GM18520 (cell line): ENCODE data around the gene STOML1.
"Not testable (repeated sequence)": the region's sequence is repeated elsewhere in the genome, so short reads cannot be mapped to it uniquely, and the experiment has no call there.

ENCODE experiments used
- ATAC-seq: cut with Tn5 transposase; IDR thresholded peaks from one replicate; pipeline ENCODE4 v1.9.1; 2021; ENCODE audit not compliant: unreplicated experiment

The STOML1 gene

GRCh38 chr15:73987681-73988444, 4.2 kb downstream of the STOML1 start:
- no peak for ATAC-seq

GRCh38 chr15:73987250-73987649, 4.8 kb downstream of the STOML1 start:
- no peak for ATAC-seq

- ATAC-seq = no peak
These were observed 5.4 kb downstream of the STOML1 start for GRCh38 chr15:73986776-73987056.

GRCh38 chr15:73986055-73986775, 5.9 kb downstream of the STOML1 start:
- no peak for ATAC-seq

GRCh38 chr15:73985101-73985873, 6.8 kb downstream of the STOML1 start:
- no peak for ATAC-seq

GRCh38 chr15:73984208-73984979, 7.7 kb downstream of the STOML1 start:
- no peak for ATAC-seq

GRCh38 chr15:73983773-73984172, 8.3 kb downstream of the STOML1 start:
- ATAC-seq = no peak

GRCh38 chr15:73983211-73983727, 8.8 kb downstream of the STOML1 start:
- no peak for ATAC-seq

GRCh38 chr15:73982222-73982962, 9.7 kb downstream of the STOML1 start:
- ATAC-seq = no peak

GRCh38 chr15:73981761-73982221, 10.3 kb downstream of the STOML1 start:
- no peak for ATAC-seq

- ATAC-seq = no peak
These were observed 12.5 kb downstream of the STOML1 start for GRCh38 chr15:73979636-73980035.

GRCh38 chr15:73978896-73979295, 13.2 kb downstream of the STOML1 start:
- no peak for ATAC-seq

- ATAC-seq = not testable (repeated sequence)
These were observed 16.5 kb downstream of the STOML1 start for GRCh38 chr15:73975440-73976125.

- ATAC-seq = not testable (repeated sequence)
These were observed 18.4 kb downstream of the STOML1 start for GRCh38 chr15:73973683-73974200.

GRCh38 chr15:73972984-73973682, 19.0 kb downstream of the STOML1 start:
- no peak for ATAC-seq

- ATAC-seq = no peak
These were observed 22.8 kb downstream of the STOML1 start for GRCh38 chr15:73969151-73969759.

- no peak for ATAC-seq
These were observed 23.6 kb downstream of the STOML1 start for GRCh38 chr15:73968461-73968860.

GRCh38 chr15:73965758-73966113, 26.4 kb downstream of the STOML1 start:
- ATAC-seq = no peak
